Activated T-helper 2 cell treated with anti-CD3 and anti-CD28 coated beads, Interferon-gamma antibody, Interleukin-2, Interleukin-4, amounts not matched to agents 10 μg/mL and 5 μg/mL and 100 μg/mL, durations not matched to agents 14 hours and 24 hours and 36 hours (primary cell): ENCODE data around the gene SATB2. TPM values are rescaled to one million over a fixed set of nuclear protein-coding genes. Genes with fewer than 3 reads are reported as not detected.

Experiments
- DNase-seq: peaks from one replicate; pipeline ENCODE4 v3.0.0; 2021; ENCODE audit warnings: low spot score
- H3K27ac Mint-ChIP-seq: one replicate; pipeline ENCODE4 v1.8.0; 2021; ENCODE audit warnings: mixed read lengths
- H3K27me3 Mint-ChIP-seq: one replicate; pipeline ENCODE4 v1.8.0; 2021; ENCODE audit warnings: low read depth, mixed read lengths
- H3K36me3 Mint-ChIP-seq: one replicate; pipeline ENCODE4 v1.8.0; 2021; ENCODE audit warnings: low read depth, mixed read lengths
- H3K4me1 Mint-ChIP-seq: one replicate; pipeline ENCODE4 v1.8.0; 2021; ENCODE audit warnings: low read depth, mixed read lengths
- H3K4me3 Mint-ChIP-seq: one replicate; pipeline ENCODE4 v1.8.0; 2021; ENCODE audit warnings: low read depth, mild to moderate bottlenecking, moderate library complexity, mixed read lengths
- H3K9me3 Mint-ChIP-seq: one replicate; pipeline ENCODE4 v1.8.0; 2021; ENCODE audit warnings: mixed read lengths
- intact Hi-C: fragments of 100-400 bp; cut with micrococcal nuclease; formaldehyde crosslinking; loops from one replicate; pipeline ENCODE4 v1.15.1; 2023
- total RNA-seq: library from RNA; stranded (reverse); gene quantifications from 2 replicates; pipeline ENCODE4 v1.2.3, GENCODE V29; 2022

The SATB2 gene
- total RNA-seq, 1 donor from 2014 or later = 0.05 TPM

DNA sequence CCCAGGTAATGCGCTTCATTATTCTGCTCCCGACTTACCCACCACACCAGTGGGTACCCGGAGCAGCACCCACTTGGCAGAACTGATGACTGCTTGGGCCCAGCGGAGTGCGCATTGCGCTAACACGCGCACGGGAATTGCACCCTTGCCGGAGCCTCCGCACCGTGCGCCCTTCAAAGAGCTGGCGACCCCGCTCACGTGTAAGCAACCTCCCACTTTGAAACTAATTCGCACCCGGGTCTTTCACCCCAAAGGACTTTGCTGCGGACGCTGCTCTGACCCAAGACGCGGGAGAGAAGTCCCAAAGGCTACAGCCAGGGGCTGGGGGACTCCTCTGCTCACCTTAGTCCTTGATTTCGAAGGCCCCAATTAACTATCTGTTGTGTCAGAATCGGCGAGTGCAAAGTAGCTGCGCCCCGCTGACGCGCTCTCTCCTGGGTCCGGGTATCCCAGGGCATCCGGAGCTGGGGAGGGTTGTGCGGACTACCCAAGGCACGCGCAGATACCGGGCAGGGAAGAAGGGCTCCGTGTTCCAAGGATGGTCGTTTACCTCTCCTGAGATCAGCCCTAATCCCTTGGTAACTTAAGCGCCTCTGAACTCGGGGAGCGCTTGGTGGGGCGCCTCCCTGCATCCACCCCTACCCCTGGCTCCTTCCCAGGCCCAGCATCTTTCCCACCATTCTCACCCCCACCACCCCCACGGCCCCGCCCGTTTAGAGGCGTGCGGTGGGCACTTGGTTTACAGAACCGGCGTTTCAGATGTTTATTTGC lies 13.1 kb upstream of the SATB2 start:
- H3K36me3 Mint-ChIP-seq = no peaks in the 10 kb centered on the region
- DNase-seq = no peak
- intact Hi-C loops = loop anchor here (2.0 kb wide), 1 partner anchor 14 kb away; the partner anchor contains the start of gene SATB2
- peaks cover 85% of the 10 kb centered on the region for H3K27me3 Mint-ChIP-seq
- no peaks in the 10 kb centered on the region for H3K9me3 Mint-ChIP-seq
- H3K4me1 Mint-ChIP-seq = peaks cover 2% of the 10 kb centered on the region
- H3K27ac Mint-ChIP-seq = no peak overlapping the region
- no peak overlapping the region for H3K4me3 Mint-ChIP-seq

DNA sequence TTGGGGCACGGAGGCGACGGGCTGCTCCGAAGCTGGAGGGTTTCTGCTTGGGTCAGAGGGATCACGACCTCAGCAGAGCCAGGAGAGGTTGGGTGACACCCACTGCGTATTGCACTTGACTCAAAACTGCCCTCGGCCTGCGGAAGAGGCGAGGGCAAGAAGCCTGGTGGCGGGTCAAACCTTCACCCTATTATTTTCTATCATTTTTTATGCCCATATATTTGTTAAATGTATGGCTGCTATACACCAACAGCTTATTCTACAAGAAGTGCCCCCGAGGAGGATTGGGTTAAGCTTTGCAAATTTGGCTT lies 12.6 kb upstream of the SATB2 start:
- intact Hi-C loops = loop anchor here (2.0 kb wide), 1 partner anchor 14 kb away; the partner anchor contains the start of gene SATB2

DNA sequence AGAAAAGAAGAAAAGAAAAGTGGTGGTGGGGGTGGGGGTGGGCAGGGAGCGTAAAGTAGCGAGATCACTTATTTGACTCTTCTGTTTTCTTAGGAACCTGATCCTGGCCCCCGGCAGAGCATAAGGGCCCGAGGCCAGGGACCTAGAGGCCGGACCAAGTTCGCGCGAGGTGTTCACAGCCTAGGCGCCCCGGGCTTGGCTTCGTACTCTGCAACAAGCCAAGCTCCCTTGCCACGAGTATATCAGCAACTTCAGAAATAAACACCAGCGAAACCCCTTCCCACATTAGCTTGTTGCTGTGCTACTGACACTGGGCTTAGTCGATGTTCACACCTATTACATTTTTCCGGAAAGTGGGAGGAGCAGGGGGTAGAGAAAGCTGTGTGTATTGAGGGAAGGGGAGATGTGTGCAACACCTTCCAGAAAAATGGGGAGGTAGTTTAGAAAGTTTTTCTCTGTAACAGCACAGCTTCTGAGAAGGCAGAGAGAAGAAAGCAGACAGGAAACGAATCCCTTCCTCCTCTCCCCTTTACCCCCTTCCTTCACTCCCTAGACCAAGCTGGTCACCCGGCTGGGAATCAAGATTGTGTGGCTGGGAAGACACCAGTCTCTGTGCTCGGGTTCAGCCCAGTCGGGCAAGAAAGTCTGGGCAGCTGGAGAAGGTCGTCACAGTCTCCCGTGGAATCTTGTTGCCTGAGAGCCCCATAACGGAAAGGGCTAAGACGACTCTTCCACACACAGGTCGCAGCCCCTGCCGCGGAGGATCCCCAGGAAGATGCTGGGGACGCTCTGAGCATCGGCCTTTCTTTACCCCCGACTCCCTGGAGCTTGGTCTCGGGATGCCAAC lies 12.0 kb upstream of the SATB2 start:
- no peaks in the 10 kb centered on the region for H3K36me3 Mint-ChIP-seq
- peaks cover 6% of the 10 kb centered on the region for H3K4me1 Mint-ChIP-seq
- no peak for DNase-seq
- no peak overlapping the region for H3K4me3 Mint-ChIP-seq
- intact Hi-C loops = loop anchor here (1.0 to 5.0 kb wide), 3 partner anchors 8 to 1152 kb away; partner anchors contain the start of gene SATB2
- H3K27ac Mint-ChIP-seq = no peak overlapping the region
- peaks cover 94% of the 10 kb centered on the region for H3K27me3 Mint-ChIP-seq
- no peaks in the 10 kb centered on the region for H3K9me3 Mint-ChIP-seq

More for the DNA sequence above, 12.6 kb upstream of the SATB2 start:
- Mint-ChIP-seq H3K4me3 (no peak overlapping the region), H3K36me3 (no peaks in the 10 kb centered on the region), H3K9me3 (no peaks in the 10 kb centered on the region), H3K4me1 (peaks cover 2% of the 10 kb centered on the region), H3K27ac (no peak overlapping the region), H3K27me3 (peaks cover 91% of the 10 kb centered on the region)
- no peak for DNase-seq

DNA sequence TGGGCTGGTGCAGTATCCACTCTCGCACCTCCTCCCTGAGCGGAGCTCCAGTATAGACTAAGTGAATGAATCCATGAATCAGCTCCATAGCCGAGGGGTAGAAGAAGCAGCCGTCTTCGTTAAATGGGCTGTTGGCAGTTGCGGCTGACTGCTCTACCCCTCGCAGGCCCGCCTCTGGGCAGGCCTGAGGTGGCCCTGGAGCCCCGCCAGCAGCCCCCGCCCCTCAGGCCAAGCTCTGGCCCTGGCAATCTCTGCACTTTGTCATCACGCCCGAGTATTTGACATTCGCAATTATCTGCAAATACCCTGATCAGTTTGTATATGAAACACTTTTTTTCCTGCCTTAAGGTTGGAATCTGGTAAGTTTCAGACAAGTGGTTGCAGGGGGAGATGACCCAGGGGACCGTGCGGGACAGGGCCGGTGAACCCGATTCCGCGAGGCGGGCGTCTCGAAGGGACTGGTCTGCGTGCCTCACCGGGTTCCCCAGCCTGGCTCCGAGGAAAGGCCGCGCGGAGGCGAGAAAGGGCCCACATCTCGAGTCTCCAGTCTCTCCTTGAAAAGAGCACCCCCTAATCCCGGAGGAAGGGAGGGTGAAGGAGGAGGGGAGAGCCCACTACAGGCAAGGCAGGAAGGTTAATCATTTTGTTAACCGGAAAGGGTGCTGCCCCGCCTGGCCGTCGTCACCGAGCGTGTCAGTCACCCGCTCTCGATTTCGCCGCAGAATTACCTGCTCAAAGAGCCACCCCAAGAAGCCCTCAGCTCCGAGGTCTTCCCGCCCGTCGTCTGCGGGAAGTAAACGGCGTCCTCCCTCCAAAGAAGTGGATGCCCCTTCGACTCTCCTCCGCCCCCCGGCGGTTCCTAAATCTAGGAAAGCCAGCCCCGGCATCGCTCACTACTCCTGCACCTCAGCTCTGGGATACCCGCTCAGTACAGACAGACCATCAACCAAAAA lies 11.1 kb upstream of the SATB2 start:
- H3K4me1 Mint-ChIP-seq = peaks cover 6% of the 10 kb centered on the region
- no peak overlapping the region for H3K4me3 Mint-ChIP-seq

DNA sequence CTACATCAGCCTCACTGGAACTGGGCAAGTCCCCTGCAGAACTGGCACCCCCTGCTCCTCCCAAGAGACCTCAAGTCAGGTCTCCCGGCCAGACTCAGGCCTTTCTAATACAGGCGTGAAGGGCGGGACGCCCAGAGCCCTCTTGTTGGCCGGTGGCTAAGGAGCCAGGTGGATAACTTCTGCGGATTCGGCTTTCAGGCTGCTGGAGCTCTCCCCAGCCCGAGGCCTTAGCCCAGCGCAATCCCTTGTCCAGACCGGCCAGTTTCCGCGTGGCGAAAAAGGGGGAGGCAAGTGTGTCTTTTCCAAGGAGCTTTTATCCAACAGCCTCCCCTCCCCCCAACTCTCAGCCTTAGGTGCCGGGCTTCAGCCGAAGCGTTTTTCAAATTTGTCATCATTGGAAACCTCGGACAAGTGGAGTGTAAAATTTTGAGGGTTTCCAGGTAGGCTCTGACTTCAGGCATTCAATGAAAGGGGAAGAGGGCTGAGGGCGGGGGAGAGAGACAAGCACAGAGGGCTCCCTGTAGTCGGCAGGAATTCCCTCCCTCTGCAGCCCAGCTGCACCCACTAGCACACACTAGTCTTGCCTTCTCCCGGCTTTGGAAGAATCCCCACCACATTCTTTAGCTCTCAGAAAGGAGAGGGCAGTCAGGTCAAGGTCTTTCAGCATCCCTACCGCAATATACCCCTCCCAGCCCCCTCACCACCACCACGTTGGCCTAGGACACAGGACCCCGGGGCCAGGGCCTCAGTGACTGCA lies 9.5 kb upstream of the SATB2 start:
- no peak overlapping the region for H3K4me3 Mint-ChIP-seq
- DNase-seq = no peak

More for the DNA sequence above, 11.1 kb upstream of the SATB2 start:
- DNase-seq = no peak
- Mint-ChIP-seq H3K36me3 (no peaks in the 10 kb centered on the region), H3K27me3 (peaks cover 90% of the 10 kb centered on the region), H3K9me3 (no peaks in the 10 kb centered on the region), H3K27ac (no peak overlapping the region)
- intact Hi-C loops = loop anchor here (1.0 to 5.0 kb wide), 2 partner anchors 8 to 1152 kb away; no protein-coding TSS in a partner anchor

DNA sequence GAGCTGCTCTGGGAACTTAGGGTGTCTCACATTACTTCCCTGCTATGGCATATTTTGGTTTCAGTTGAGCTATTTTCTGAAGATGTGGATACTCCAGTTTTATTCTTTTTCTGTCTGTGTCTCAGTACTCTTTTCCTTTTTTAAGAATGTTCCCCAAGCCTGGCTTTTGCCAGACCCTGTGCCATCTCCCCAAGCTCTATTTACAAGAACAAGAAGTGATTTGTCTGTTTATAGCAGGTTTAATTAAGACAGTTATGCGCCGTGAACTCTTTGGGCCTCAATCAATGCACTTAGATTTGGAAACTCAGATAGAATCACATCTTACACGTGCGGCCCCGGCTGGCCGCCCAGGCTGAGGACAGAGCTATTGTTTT lies 8.9 kb upstream of the SATB2 start:
- no peak for DNase-seq
- no peaks in the 10 kb centered on the region for H3K9me3 Mint-ChIP-seq
- H3K36me3 Mint-ChIP-seq = no peaks in the 10 kb centered on the region
- intact Hi-C loops = loop anchor here (5.0 kb wide), 1 partner anchor 1149 kb away; no protein-coding TSS in a partner anchor
- peaks cover 6% of the 10 kb centered on the region for H3K4me1 Mint-ChIP-seq
- H3K4me3 Mint-ChIP-seq = no peak overlapping the region
- H3K27me3 Mint-ChIP-seq = peaks cover 80% of the 10 kb centered on the region
- H3K27ac Mint-ChIP-seq = no peak overlapping the region

More for the DNA sequence above, 9.5 kb upstream of the SATB2 start:
- intact Hi-C loops = loop anchor here (5.0 kb wide), 1 partner anchor 1150 kb away; no protein-coding TSS in a partner anchor
- peaks cover 81% of the 10 kb centered on the region for H3K27me3 Mint-ChIP-seq
- H3K4me1 Mint-ChIP-seq = peaks cover 6% of the 10 kb centered on the region
- H3K36me3 Mint-ChIP-seq = no peaks in the 10 kb centered on the region
- no peak overlapping the region for H3K27ac Mint-ChIP-seq
- no peaks in the 10 kb centered on the region for H3K9me3 Mint-ChIP-seq

DNA sequence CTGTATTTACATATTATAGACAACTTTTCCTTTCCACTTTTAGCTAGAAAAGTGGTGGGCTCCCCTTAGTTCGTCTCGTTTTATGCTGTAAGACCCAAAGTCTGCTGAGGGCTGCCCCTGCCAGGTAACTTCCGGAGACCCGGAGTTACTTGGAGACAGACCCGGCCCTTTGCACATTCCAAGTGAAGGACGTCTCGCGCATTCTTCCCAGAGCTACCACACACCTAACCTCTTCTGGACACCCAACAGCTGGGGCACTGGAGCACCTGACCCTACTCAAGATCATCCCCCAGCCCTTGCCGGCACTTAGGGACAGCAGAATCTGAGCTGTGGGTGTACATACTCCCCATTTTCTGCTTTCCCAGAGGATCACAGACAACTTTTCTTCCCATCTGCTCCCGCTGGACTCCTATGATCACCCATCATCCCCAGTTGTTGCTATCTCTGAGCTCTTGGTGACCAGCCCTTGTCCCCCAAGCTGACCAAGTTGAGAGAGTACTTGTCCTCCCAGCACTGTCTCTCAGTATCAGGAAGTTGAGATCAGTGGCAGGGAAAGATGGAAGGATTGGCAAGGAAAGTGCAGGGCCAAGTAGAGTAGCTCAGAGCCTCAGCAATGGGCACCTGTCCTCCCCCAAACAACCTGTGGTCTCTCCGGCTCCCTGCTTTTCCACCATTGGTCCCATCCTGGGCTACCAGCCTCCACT lies 8.4 kb upstream of the SATB2 start:
- Mint-ChIP-seq H3K27me3 (peaks cover 80% of the 10 kb centered on the region), H3K4me3 (no peak overlapping the region), H3K27ac (no peak overlapping the region), H3K4me1 (peaks cover 6% of the 10 kb centered on the region), H3K9me3 (no peaks in the 10 kb centered on the region), H3K36me3 (no peaks in the 10 kb centered on the region)
- intact Hi-C loops = loop anchor here (1.0 to 5.0 kb wide), 2 partner anchors 9 to 1149 kb away; partner anchors contain the start of gene SATB2
- no peak for DNase-seq

DNA sequence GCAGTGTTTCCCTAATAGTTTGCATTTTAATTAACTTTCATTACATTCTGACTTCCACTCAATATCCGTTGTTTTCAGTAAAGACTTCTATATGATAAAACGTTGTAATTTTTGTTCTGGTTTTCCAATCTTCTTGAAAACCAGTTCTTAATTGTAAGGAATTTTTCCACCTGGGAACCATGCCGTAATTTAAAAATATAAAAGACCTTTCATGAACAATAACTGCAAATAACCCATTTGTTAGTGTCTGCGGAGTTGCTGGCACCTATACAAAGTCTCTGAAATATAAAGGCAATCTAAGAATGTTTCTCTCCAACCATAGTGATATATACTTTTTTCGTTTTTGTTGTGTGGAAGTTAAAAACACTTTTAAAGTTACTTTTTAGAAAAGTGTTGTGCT lies 7.7 kb upstream of the SATB2 start:
- intact Hi-C loops = loop anchor here (1.0 to 5.0 kb wide), 2 partner anchors 8 to 1148 kb away; partner anchors contain the start of gene SATB2
- peaks cover 79% of the 10 kb centered on the region for H3K27me3 Mint-ChIP-seq
- no peak overlapping the region for H3K4me3 Mint-ChIP-seq

DNA sequence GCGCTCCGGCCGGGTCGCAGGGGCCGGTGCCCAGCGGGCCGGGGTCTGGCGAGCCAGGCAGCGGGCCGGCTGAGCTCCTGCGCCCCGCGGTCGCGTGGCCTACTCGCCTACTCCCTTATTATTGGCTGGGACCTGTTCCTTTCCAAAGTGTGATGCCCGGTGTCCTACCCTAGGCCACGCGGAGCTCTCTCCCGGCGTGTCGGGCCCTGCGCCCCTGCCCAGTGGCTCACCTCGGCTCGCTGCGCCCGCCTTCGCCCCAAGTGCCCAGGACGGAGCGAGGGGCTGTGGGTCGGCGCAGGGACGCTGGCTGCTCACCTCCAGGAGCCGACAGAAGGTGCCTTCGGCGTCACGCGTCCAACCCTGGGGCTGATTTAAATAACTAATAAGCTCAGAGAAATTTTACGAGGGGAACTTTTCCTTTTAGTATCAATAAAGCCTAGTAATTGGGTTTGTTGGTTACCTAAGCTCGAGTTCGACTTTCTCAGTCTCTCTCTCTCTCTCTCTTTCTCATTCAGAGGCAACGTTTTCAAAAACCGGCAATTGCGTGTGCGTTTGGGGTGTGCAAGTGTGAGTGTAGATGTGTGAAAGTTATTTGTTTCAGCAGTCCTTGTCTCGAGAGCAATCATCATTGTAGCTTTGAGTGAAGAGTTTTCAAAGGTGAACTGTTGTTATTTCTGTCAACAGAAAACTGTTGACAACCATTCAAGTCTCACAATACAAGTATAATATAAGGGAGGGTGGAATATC lies 7.0 kb upstream of the SATB2 start:
- no peaks in the 10 kb centered on the region for H3K9me3 Mint-ChIP-seq
- no peak overlapping the region for H3K27ac Mint-ChIP-seq
- H3K4me1 Mint-ChIP-seq = peaks cover 14% of the 10 kb centered on the region
- H3K27me3 Mint-ChIP-seq = peaks cover 79% of the 10 kb centered on the region
- H3K36me3 Mint-ChIP-seq = no peaks in the 10 kb centered on the region
- intact Hi-C loops = loop anchor here (1.0 to 5.0 kb wide), 2 partner anchors 7 to 1147 kb away; partner anchors contain the start of gene SATB2
- no peak for DNase-seq
- no peak overlapping the region for H3K4me3 Mint-ChIP-seq

More for the DNA sequence above, 7.7 kb upstream of the SATB2 start:
- Mint-ChIP-seq H3K9me3 (no peaks in the 10 kb centered on the region), H3K4me1 (peaks cover 8% of the 10 kb centered on the region), H3K27ac (no peak overlapping the region), H3K36me3 (no peaks in the 10 kb centered on the region)
- no peak for DNase-seq

DNA sequence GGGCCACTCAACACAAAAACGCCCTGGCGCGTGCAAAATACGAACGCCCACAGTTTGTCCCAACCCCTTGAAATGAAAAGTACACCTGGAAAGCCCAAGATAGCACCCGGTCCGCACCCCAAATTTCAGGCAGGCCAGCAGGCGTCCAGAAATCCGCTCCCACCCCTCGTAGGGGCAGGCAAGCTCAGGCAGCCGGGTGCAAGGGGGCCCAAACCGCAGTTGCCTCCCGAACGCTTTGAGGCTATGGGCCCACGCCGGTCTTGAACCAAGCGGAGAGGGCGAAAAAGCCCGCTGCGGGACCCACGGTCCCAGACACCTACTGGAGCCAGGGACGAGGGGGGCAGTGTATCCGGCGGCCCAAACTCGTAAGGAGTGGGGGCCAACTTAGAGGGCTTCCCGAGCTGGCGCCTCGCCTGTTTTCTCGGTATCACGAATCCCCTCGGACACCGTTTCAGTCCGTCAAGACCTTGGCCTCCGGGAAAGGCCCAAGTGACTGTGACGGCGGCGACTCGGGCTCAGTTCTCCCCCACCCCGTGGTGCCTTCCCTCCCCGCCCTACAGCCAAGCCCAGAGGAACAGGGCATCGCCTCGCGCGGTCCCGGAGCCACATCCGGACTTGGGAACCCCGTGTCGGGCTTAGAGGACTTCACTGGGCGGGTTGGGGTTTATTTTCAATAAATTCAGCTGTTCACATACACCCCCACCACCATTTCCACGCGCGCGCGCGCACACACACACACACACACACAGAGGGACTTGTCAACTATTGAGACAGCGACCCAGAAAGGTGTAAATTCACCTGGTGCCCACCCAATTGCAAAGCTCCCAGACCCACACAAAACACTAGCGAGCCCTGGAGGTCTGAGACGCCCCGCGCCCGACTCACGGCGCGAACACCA lies 6.2 kb upstream of the SATB2 start:
- peaks cover 15% of the 10 kb centered on the region for H3K4me1 Mint-ChIP-seq
- no peaks in the 10 kb centered on the region for H3K9me3 Mint-ChIP-seq
- H3K27me3 Mint-ChIP-seq = peaks cover 75% of the 10 kb centered on the region
- H3K36me3 Mint-ChIP-seq = no peaks in the 10 kb centered on the region
- intact Hi-C loops = no loop called here
- peak overlapping the region; percentile 13 for H3K4me3 Mint-ChIP-seq
- no peak overlapping the region for H3K27ac Mint-ChIP-seq
- DNase-seq = no peak
